ENCODE data around the gene CDC73.

Gene CDC73

DNA sequence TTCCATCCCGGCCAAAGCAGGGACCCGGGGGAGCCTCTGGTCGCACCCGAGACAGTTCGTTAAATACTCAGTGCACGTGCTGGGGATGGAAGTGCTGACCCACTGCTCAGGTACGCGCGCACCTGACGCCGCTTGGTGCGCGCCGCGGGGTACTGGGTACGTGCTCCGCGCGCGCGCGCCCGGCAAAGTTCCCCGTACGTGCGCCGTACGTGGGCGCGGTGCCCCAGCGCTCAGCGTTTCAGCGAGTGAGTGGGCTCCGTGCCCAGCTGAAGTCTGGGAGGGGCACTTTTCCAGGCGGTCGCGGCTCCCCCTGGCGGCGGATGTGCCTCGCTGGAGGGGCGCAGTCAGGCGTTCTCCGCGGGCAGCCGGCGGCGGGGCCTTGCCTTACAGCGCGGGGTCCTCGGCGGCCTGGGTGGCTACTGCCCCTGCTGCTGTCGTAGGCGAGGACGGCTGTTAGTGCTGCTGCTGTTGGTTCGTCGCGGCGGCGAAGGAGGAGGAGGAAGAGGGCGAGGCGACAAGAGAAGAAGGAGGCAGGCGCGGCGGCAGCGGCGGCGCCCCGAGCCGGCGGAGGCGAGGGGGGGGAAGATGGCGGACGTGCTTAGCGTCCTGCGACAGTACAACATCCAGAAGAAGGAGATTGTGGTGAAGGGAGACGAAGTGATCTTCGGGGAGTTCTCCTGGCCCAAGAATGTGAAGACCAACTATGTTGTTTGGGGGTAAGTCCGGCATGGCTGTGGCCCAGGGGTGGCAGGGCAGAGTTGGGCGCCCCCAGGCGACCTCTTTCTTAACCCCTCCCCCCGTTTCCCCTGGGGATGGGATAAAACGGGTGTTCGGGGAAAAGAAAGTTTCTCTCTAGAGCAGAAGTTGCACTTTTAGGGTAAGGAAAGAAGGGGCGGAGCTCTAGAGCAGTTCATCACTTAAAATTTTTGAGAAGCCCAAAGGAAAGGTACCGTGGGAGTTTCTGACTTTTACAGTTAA, at the start of gene CDC73:
CDC73 (plus strand) TSS at position 416 of the 978 bp plus-strand sequence; CDS start at position 586, 170 bp downstream.
- peak; percentile 97 for DNase-seq

DNA sequence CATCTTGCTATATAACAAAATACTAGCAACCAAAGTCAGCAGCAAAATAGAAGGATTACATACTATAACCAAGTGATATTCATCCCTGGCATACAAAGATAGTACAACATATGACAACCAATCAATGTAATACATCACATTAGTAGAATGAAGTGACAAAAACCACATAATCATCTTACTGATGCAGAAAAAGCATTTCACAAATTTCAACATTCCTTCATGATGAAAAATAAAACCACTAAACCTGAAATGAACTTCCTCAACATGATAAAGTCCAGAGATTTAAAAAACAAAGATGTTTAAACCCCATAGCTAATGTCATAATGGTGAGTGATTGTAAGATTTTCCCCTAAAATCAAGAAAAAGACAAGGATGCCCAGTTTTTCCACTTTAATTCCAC, 43.8 kb upstream of the CDC73 start:
- no peak for DNase-seq

DNA sequence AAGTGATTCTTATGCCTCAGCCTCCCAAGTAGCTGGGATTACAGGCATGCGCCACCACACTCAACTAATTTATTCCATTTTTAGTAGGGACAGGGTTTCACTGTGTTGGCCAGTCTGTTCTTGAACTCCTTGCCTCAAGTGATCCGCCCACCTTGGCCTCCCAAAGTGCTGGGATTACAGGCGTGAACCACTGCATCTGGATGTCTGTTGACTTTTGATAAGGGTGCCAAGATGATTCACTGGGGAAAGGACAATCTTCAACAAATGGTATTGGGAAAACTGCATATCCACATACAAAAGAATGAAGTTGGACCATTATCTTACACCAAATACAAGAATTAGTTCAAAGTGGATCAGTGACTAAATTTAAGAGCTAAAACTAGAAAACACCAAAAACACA, 42.6 kb upstream of the CDC73 start:
- DNase-seq: no peak

DNA sequence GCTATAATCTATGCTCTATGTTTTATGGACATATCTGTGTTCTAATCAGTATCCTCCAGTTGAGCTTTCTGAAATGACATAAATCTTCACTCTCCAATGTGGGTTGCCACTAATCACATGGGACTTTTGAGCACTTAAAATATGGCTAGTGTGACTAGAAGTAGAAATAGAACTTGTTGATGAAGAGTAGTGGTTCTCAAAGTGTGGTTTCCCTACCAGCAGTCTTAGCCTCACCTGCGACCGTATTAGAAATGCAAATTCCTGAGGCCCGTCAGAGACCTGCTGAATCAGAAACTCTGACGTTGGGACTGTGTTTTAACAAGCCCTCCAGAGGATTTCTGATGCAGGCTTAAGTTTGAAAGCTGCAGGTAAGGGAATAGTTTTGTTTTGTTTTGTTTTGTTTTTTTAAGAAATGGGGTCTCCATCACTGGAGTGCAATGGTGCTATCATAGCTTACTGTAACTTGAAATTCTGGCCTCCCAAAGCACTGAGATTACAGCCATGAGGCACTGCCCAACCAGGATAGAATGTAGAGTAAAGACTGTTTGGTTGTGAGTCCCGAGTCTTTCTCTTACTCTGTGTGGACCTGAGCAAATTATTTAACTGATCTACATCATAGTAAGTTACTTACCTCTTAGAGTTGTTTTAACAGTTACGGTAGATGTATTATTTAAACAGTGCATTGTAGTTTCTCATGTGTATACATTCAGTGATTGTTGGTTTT, 38.3 kb upstream of the CDC73 start:
- no peak for DNase-seq

DNA sequence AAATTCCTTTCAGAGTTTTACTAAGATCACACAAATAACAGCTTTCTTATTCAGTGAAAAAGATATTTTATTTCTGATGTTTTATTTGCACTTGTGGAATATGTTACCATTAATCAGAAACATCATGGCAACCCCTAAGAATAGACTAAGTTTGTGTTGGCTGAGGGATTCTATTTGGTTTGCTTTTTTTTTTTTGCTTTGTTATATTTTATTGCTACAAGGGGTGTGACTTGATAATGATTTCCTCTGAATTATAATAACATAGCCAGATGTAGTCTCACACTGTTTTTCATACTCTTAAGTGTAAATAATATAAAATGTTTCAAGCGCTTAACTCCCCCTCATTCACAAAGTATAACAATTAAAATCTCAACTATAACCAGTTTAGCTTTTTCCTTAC, 36.6 kb upstream of the CDC73 start:
- no peak for DNase-seq

DNA sequence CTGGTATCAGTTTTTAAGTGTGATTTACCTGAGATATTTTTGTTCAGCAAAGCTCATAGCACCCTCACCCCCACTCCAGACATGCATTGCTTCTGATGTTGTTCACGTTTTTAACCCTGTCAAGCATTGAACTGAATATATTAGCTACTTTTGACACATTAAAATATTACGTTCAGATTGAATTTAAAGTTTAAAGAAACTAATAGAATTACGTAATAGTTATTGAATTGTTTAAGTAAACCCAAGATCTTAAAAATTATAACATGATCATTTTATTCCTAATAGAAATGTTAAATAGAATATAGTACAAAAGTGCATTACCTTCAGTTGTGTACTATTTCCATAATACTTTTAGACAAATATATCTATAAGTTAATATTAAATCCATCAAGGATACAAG, 35.5 kb upstream of the CDC73 start:
- DNase-seq: no peak

DNA sequence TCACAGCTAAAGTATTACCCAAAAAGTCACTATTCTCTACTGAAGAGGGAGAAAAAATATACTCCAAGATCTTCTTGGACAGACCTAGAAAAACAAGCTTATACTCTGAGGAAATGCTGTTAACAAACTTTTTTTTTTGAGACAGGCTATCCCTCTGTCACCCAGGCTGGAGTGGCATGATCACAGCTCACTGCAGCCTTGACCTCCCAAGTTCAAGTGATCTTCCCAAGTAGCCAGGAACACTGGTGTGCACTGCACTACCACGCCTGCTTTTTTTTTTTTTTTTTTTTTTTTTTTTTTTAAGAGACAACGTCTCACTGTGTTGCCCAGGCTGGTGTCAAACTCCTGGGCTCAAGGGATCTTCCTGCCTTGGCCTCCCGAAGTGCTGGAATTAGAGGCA, 33.9 kb upstream of the CDC73 start:
- DNase-seq: no peak

DNA sequence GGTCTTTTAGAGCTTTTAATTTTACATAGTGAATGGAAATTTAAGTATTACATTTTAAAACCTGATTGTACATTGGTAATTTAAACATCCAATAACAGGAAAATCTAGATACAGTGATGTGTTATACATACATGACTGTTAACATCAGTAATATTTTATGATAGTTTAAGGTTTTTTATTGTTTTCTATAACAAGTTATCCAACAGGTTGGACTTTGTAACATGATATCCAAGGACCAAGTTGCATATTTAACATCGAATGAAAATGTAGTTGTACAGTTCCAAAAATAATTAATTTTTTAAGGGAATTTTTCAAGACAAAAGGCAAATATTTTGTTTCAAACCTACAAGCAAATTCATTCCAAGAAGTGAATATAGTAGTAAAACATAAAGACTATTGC, 31.0 kb upstream of the CDC73 start:
- DNase-seq: no peak

DNA sequence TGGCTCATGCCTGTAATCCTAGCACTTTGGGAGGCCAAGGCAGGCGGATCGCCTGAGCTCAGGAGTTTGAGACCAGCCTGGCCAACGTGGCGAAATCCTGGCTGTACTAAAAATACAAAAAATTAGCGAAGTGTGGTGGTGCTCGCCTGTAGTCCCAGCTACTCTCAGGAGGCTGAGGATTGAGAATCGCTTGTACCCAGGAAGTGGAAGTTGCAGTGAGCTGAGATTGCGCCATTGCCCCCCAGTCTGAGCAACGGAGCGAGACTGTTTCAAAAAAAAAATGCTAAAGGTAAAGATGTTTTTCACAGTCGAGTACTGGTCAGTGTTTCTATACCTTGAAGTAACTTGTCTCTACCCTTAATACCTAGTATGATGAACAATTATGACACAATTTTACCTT, 27.7 kb upstream of the CDC73 start:
- no peak for DNase-seq

DNA sequence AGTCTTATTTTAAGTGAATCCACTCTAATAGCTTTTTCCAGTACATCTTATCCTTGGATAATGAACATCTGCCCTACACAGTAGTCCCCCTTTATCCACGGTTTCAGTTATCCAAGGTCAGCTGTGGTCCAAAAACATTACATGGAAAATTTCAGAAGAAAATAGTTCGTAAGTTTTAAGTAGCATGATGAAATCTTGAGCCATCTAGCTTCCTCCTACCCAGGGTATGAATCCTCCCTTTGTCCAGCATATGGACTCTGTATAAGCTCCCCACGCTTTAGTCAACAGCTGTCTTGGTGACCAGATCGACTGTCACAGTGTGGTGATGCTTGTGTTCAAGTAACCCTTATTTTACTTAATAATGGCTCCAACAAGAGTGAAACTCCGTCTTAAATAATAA, 19.2 kb upstream of the CDC73 start:
- no peak for DNase-seq

DNA sequence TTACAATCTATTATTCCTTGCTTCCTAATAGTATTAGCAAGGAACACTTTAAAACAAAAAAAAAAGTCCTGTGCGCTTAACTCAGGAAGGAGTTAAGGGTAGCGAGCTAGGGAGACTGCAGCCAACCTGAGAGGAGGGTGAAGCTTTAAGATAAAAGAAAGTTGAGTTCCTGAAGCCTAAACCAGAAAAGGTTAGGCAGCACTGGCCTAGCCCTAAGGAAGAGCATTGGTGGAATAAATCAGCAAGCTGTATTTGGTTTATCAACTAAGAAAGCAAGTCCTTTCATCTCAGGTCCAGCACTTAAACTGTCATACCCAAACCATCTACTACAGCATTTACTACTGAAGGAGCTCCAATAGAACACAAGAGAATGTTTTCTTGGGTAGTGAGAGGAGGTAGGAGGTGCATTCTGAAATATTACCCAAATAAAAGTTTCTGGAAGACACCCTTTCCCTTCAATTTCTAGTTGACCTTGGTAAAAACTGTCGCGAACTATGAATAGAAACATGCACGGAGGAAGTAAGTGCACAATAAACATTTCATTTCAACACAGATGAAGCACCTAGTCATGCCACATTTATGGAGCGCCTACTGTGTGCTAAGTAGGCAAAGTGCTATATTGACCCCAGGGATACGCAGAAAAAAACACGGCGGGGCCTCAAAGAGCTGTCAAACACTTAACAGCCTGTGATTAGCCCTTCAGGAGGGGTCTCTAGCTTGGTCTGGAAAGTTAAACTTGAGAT, 17.9 kb upstream of the CDC73 start:
- no peak for DNase-seq

DNA sequence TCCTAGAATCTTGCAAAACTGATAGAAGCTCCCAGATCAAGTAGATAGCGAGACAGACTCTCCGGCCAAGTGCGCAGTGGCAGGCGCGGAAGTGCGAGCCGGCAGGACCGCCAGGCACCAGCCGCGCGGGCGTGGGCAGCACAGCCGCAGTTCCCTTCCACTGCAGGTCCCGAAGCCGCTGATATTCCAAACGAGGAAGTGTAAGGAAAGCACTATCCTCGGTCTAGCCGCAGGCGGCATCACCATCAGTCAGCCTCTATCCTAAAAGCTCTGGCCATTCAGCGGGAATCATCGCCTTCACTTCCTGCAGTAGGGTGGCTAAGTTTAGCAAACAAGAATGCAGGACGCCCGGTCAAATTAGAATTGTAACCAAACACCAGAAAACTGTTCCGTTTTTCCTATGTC, 17.3 kb upstream of the CDC73 start:
- peak; percentile 15 for DNase-seq

DNA sequence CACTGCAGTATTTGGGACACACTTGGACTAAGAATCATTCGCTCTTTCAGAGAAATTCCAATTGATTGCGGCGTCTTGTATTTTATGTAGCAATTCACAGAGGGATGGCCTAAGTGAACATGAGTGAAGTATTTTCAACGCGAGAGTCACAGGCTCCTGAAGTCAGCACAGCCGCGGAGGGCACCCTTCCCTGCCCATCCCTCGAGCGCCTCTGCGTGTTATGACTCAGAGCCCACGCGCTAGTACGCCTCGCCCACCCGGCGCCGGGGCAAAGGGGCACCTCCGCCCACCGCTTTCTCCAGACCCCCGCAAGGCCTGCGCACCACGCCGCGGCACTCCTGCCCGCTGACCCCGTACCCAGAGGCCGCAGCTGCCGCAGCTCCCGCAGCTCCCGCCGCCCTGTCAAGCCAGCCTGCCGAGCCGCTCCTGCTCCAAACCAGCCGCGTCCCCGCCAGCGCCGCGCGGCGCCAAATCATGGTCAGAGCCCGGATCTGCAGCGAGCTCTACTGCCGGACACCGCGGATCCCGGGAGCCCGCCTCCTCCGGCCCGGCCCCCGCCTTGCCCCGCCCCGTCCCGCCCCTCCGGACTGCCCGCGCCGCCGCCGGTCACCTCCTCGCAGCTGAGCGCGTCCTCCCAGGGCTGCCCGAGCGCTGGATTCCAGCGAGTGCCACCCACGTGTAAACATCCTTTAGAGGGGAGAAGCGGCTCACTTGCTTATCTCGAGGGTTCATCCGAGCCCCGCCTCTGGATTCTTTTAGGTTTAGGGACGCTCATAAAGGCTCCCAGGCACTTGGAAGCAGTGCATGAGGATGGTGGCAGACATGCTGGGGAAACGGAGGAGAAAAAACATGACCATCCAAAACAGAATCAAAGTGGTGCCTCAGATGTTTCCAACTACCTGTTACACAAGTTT, 16.7 kb upstream of the CDC73 start, which contains the start of gene GLRX2:
GLRX2 (minus strand) TSS at position 508 of the 914 bp plus-strand sequence; CDS start at position 476, 32 bp downstream.
- peak; percentile 79 for DNase-seq

DNA sequence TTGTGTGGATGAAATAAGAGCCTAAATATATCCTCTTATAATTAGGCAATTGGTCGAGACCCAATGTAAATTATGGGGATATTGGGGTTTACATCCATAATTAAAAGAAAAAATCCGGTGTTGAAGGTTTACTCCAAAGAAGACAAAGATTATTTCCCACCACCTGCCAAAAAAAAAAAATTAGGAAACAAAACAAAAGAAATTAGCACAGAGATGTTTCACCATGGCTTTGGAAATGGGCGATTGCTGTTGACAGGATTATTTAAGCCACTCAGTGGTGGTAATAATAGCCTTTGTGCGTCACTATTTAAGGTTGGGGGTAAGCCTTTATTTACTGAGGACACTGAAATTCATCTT, 16.0 kb upstream of the CDC73 start:
- no peak for DNase-seq

DNA sequence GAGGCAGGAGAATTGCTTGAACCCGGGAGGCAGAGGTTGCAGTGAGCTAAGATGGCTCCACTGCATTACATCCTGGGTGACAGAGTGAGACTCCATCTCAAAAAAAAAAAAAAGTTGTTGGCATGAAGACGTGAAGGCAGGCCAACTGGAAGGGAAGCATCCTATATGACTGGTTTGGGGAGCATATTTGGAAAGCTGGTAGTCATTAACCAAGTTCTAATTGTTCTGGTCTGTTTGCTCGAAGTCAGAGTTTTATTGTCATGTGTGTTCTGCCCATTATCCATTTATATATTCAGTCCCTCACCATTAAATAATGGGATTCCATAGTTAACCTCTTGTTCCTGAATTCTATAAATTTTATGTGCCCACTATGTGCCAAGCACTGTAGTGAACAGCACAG, 13.4 kb upstream of the CDC73 start:
- no peak for DNase-seq

DNA sequence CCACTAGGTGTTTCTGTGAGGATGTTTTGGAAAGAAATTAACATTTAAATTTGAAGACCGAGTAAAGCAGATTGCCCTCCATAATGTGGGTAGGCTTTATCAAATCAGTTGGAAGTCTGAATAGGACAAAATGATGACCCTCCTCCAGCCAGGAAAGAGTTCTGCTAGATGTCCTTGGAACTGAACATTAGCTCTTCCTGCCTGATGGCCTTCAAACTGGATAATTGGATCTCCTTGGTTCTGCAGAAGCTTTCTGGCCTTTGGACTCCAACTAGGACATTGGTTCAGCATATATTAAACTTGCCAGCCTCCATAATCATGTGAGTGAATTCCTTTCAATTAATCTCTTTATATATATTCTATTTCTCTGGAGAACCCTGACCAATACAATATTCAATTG, 12.2 kb upstream of the CDC73 start:
- DNase-seq: no peak

DNA sequence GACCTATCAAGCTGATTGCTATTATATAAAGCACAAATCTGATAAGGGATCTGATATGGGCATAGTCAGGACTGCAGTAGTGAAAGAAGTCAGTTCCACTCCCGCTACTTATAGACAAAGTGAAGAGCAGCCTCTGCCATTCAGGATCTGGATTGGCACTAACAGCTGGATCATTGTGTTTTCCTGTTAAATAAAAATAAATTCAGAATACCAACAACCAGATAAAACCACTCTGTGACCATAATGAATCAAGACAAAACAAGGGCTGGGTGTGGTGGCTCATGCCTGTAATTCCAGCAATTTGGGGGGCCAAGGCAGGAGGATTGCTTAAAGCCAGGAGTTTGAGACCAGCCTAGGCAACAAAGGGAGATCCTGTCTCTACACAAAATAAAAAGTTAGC, 11.6 kb upstream of the CDC73 start:
- no peak for DNase-seq

DNA sequence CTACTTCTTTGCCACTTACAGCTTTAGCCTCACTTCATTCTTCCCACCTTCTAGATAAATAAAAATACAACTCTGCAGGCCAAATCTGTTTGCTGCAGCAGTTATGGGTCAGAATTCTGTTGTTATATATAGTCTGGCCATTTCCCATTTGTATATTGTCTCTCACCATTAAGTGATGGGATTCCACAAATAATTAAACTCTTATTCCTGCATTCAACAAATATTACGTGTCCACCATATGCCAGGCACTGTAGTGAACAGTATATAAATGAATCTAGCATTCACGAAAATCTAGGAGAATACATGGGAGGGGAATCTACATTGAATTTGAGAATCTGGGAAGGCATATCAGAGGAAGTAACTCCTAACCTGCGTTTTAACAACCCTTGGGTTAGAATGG, 11.0 kb upstream of the CDC73 start:
- no peak for DNase-seq

DNA sequence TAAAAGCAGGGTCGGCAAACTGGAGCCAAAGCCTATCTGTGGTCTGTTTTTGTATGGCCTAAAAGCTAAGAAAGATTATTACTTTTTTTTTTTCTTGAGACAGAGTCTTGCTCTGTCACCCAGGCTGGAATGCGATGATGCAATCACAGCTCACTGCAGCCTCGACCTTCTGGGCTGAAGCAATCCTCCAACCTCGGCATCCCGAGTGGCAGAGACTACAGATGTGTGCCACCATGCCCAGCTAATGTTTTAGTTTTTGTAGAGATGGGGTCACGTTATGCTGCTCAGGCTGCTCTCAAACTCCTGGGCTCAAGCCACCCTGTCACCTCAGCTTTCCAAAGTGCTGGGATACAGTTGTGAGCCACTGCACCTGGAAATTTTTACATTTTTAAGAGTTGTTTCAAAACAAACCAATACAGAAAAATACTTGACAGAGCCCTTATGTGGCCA, 10.2 kb upstream of the CDC73 start:
- no peak for DNase-seq

DNA sequence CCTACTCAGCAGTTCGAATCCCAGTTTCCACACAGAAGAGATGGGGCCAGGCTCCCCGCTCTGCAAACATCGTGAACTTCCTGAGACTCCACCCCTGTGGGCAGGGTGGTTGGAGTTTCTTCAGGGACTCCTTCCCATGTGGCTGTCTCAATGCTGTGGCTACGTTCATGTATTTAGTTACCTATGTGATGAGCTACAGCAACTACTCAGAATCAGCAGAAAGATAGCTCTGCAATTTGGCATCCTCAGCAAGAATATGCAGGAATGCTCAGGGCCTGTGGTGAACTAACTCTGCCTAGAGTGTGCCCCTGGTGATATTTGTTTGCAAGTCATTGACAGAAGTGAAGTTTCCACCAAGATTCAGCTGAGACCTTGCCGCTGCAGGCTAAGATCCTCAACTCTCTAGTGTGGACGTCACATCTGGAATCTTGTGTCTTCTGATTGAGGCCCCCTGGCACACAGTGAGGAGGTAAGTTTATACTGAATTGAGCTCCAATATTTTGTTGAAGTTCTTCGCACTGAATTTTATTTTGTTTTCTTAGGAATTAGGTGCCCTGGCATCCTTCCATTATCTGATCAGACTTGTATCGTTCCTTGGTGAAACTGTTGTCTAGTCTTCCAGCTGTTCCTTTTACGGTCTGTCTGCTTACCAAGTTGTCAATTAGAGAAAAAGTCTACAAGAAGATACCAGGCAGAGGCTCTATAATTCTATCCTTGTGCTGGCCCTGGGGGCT, 8.4 kb upstream of the CDC73 start:
- DNase-seq: no peak

DNA sequence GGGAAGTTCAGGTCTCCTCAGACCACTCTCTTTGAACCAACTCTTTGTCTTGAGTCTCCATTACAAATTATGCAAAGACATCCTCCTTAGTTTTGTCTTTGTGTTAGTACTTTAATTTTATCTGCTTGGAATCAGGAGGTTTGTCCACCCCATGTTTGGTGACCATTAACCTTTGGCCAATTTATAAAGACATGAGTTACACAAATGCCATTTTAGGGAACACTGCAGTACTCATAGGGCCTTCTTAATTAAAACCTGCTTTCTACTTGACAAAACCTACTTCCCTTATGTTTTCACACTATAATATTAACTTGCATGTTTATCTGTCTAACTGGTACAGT, 7.9 kb upstream of the CDC73 start:
- no peak for DNase-seq

Measured in NK-92 treated with Interleukin-12 subunit alpha and Interleukin-12 subunit beta, amount 100 ng/mL, for 24 hours (cell line).